GM12891 (cell line): ENCODE measurements around the gene TMEM131.

ENCODE experiments used
- DNase-seq: peaks from one replicate; pipeline ENCODE4 v3.0.0; 2011; ENCODE audit warnings: low spot score; ENCODE audit not compliant: insufficient read length
- FAIRE-seq: peaks from 2 replicates; lab custom pipeline; 2011; peaks lifted over from hg19 to GRCh38; lab: Jason Lieb, UNC
- PAX5 ChIP-seq: IDR thresholded peaks from 2 replicates; pipeline ENCODE4 v1.6.1; 2011; ENCODE audit warnings: low read length, moderate library complexity, mild to moderate bottlenecking; ENCODE audit not compliant: insufficient read depth, severe bottlenecking
- POLR2A ChIP-seq: IDR thresholded peaks from 2 replicates; pipeline ENCODE4 v1.6.1; 2011; ENCODE audit warnings: low read depth, low read length, control low read depth
- POLR2AphosphoS5 ChIP-seq: IDR thresholded peaks from 2 replicates; pipeline ENCODE4 v1.6.1; 2011; ENCODE audit warnings: low read depth, low read length, control low read depth
- POU2F2 ChIP-seq: IDR thresholded peaks from 2 replicates; pipeline ENCODE4 v1.6.1; 2011; ENCODE audit warnings: low read depth, mild to moderate bottlenecking, control low read depth, low read length, moderate library complexity
- SPI1 ChIP-seq: IDR thresholded peaks from 2 replicates; pipeline ENCODE4 v1.6.1; 2011; ENCODE audit warnings: low read depth, low read length, control low read depth
- TAF1 ChIP-seq: IDR thresholded peaks from 2 replicates; pipeline ENCODE4 v1.6.1; 2011; ENCODE audit warnings: low read depth, low read length, control low read depth

The TMEM131 gene

DNA sequence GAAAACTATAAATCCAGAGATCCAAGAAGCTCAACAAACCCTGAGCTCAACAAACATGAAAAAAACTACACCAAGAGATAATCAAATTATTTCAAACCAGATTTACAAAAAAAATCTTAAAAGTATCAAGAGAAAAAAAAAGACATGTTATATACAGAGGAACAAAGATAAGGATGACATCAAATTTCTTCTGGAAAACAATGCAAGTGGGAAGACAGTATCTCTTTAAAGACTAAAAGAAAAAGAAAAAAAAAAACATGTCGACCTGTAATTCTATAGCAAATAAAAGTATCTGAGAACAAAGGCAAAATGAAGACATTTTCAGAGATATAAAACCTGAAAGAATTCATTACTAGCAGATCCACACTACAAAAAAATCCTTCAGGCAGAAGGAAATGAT, 21.3 kb downstream of the TMEM131 start:
- no peak for TF ChIP-seq SPI1
- TF ChIP-seq TAF1 = no peak
- TF ChIP-seq POLR2A = no peak
- no peak for TF ChIP-seq PAX5
- TF ChIP-seq POLR2AphosphoS5 = no peak
- no peak for TF ChIP-seq POU2F2
- FAIRE-seq (no peak), DNase-seq (no peak)

DNA sequence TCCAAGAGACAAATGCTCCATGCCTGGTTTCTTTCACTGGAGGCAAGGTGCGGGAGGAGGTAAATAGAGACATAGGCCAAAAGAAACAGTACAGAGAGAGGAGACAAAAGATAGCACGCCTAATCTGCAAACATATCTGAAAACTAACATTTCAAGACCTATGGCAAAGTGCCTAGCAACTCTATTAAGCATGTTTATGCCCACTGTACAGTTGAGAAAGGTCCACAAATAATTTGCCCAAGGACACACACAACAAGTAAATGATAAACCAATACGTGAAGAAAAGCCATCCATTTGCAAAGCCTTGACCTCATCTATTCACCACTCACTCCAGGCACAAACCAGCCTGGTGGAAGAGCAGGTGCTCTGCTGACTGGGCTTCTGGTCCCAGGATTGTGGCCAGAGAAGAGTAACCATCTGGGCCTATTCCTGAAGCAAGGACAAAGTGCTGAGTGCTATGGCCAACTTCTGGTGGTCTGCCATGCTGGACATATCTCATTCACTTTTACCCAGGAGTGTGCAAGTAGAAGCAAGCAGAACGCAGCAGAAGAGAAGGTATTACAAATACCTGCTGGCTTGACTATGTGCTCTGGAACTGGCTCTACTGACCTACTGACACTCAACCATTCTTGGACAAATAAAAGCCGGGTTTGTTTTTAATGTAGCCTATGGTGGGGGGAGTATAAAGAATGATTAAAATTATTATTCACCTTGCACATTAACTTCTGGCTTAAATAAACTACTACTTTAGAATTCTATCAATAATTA, 25.3 kb downstream of the TMEM131 start:
- FAIRE-seq = no peak
- TF ChIP-seq SPI1 (no peak), TAF1 (no peak), POLR2A (no peak), POLR2AphosphoS5 (no peak)
- DNase-seq = no peak

DNA sequence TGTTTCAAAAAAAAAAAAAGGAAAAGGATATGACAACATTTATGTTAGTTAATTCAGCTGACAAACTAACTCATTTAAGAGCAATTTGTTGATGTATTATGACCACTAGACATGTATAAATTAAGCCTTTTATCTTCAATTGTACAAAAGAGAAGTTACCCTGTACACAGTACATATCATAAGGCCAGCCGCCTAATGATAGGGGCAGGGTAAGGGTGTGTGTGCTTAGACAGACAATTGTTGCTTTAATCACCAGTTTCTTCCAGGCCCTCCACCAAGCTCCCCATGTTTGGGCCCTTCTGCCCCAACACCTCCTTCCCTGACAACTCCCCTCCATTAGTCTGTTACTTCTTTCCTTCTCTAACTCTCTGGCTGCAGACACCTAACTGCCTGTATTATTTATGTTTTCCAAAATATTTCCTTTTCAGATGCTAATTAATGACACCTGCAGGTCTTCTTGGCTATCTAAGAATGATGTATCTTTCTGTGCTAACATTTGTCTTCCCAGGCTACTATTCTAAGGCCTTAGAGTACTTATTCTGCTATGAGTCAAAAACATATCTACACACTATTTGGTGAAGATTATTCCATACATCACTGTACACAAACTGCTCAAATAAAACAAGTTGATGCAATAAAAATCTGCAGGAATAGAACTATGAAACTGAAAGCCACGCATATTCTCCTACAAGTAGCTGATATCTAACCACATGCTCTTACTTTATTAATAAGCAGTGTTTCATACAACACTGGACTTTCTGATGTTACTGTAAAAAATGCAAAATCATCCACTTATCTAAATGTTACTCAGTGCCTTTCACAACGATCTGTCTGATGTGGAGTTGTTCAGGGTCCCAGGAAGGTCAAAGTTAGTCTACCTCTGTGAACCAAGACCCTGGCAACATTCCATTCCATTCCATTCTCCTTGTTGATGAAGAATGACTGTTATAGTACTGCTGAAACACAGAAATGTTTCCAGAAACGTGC, 26.4 kb downstream of the TMEM131 start:
- TF ChIP-seq POLR2A (no peak), SPI1 (no peak), TAF1 (no peak), POU2F2 (no peak), POLR2AphosphoS5 (no peak), PAX5 (no peak)
- no peak for FAIRE-seq
- DNase-seq = no peak

DNA sequence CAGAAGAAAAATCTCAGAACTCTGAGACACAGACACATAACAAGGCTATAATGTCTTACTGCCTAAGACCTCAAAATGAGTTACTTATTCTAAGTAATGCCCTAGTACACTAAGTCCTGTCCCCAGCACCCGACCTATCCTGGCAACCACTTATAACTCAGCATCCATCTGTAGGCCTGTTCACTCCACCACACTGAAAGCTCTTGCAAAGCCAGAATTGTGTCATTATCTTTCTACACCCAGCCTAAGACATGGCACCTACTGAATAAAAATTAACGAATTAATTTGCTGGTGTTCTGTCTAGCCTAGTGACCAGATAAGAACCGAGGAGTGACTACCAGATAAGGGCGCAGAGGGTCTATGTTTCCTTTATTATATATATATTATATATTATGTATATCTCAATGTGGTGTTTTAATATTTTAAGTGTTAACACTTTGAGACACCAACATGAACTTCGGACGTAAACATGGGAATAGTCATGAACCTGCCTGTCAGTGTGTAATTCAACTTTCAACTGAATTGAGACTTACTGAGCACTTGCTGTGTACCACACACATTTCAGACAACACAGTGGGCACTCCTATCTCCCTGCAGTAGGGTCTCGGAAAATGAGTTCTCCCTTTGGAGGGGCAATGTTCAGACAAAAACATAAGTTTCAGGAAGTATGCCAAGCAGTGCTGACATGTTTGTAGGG, 27.7 kb downstream of the TMEM131 start:
- DNase-seq (no peak), FAIRE-seq (peak; percentile 28)
- TF ChIP-seq POLR2A = no peak
- TF ChIP-seq PAX5 = no peak

DNA sequence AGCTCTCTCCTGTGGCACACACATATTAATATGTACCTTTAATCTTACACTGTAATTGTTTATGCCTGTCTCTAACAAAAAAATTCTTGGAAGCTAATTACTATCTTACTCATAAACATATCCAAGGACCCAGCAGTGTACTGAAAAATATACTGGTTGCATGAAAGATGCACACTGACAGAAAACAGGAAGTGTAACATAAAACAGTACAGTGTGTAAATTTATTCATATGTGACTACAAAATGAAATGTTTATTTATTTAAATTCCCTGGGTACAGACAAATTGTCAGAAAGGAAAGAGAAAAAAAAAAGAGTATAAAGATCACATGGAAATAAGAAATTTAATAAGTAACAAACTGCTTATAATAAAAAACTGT, 28.5 kb downstream of the TMEM131 start:
- FAIRE-seq (no peak), DNase-seq (no peak)
- TF ChIP-seq SPI1 = peak; percentile 86
- TF ChIP-seq POLR2A = no peak

DNA sequence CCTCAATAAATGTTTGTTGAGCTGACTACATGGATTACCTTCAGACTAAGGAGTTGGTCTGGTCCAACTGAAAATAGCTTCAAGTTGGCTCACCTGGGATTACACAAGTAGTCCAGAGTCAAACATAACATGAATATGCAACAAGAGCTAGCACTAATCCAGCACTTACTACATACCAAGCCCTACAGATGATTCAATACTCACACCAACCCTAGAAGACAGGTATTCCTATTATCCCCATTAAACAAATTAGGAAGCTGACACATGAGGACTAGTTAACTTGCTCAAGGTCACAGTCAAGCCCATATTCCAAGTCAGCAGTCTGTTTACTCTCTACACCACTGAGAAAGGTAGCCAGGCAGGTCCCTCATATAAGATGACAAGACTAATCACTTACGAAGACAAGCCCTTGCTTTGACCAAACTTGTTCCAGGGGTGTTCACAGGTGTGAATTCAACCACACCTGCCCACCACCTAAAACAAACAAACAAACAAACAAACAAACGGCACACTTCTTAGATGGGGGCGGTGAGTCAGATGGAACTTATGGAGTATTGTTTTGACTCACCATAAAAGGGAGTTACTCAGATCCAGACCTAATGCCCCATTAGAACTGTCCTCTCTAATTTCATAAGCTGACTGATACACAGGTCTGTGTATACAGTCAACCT, 29.1 kb downstream of the TMEM131 start:
- TF ChIP-seq POLR2AphosphoS5 (no peak), TAF1 (no peak), POU2F2 (0 out of 2 replicates have a peak, but pooled peaks have one; percentile 13)
- FAIRE-seq (peak; percentile 80), DNase-seq (no peak)

DNA sequence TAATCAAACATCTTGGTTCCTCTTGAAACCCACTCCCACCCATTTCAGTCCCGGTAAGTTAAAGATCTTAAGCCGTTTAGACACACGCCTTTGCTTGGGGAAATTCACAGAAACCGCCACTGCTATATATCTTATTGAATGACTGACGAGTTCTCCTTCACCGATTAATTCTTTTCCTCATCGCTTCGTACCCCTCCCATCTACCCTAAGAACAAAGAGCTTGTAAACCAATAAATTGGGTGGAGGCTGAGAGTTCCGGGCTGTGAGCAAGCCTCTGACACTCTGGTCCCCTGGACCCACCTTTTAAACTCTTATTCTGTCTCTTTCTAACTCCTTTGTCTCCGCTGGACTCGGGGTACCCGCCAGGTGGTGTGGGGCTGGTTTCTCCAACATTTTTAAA, 30.6 kb downstream of the TMEM131 start:
- TF ChIP-seq PAX5 = no peak
- no peak for FAIRE-seq

DNA sequence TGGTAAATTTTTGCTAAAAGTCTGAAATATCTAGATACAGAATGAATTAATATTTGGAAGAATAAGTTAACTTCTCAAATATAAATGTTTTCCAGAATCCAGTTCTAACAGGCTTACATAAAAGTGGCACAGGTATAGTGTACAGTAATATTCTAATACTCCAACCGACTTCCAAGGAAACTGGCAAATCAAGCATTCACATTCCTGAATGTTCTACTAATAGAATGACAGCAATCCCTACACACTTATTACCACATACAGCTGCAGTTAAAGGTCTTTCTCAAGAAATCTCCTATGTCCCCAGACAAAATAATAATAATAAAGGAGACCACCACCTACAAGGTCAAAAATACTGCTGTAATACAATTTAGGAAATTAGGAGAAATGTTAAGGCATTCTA, 31.9 kb downstream of the TMEM131 start:
- DNase-seq (no peak), FAIRE-seq (no peak)
- TF ChIP-seq POU2F2 (no peak), SPI1 (no peak), POLR2A (no peak), PAX5 (no peak), TAF1 (no peak), POLR2AphosphoS5 (no peak)

More for the DNA sequence above, 30.6 kb downstream of the TMEM131 start:
- no peak for DNase-seq

DNA sequence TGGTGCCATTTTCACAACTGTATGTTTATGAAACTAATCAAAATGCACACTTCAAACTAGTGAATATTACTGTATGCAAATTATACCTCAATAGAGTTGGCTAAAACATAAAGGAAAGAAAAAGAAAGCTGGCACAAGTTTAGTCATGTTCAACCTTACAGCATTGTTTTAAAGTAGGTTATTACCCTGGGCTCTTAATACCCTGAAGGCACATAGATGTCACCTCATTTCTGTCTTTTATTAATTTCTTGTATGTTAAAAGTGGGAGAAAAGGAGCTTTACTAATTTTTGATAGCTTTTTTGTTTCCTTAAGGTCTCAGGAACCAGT, 32.7 kb downstream of the TMEM131 start:
- DNase-seq = no peak
- no peak for FAIRE-seq
- TF ChIP-seq SPI1 (no peak), POLR2A (no peak), POU2F2 (no peak), POLR2AphosphoS5 (no peak), PAX5 (no peak), TAF1 (no peak)

DNA sequence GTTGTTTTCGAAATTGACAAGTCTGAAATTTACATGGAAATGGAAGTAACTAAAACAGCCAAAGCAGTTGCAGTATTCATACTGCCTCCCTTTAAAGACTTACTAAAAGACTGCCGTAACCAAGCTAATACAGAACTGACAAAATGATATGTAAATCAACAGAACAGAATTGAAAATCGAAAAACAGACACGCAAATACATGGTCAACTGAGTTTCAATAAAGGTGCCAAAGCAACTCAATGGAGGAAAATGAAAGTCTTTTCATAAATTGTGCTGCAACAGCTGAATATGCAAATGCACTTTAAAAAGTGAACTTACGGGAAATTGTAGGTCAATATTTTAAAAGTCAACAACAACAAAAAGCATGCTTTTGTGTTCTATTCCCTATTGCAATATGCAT, 34.2 kb downstream of the TMEM131 start:
- DNase-seq (no peak), FAIRE-seq (peak; percentile 87)
- TF ChIP-seq POLR2AphosphoS5 (no peak), SPI1 (no peak), POU2F2 (peak; percentile 79), POLR2A (no peak)
